Mammary microvascular endothelial cell (primary cell): ENCODE data around the gene CEBPB. TPM values are rescaled to one million over a fixed set of nuclear protein-coding genes. Genes with fewer than 3 reads are reported as not detected.

ENCODE experiments used
- total RNA-seq: library from RNA; depleted of rRNA; stranded (reverse); fragments of >200 nt; gene quantifications from 2 replicates; pipeline ENCODE4 v1.2.3, GENCODE V29; 2015

The CEBPB gene
- 17.1 and 22.4 TPM in 2 replicates for total RNA-seq

DNA sequence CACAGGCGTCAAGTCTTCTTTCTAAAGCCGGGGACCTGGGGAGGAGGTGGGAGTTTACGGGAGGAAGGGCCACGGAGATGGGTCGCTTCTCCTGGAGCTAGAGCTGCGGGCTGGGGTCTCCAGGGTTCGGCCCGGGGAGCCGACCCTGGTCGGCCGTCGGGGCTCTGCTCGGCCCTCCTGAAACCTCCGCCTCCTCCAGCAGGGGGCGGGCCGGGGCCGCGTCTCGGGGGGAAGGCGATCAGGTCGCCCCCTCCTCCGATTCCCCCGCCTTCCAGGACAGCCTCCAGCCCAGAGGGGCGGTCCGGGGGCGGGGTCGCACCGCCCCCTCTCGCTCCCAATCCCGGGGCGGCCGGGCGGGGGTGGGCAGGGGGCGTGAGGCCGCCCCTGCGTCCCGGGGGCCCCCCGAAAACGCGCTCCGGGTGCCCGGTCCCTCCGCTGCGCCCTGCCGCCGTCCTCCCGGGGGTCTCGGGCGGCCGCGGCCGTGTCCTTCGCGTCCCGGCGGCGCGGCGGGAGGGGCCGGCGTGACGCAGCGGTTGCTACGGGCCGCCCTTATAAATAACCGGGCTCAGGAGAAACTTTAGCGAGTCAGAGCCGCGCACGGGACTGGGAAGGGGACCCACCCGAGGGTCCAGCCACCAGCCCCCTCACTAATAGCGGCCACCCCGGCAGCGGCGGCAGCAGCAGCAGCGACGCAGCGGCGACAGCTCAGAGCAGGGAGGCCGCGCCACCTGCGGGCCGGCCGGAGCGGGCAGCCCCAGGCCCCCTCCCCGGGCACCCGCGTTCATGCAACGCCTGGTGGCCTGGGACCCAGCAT, at the start of gene CEBPB:
TSS of gene CEBPB (plus strand) at position 580 of the 814 bp plus-strand sequence. CDS start at position 784, 204 bp downstream.

DNA sequence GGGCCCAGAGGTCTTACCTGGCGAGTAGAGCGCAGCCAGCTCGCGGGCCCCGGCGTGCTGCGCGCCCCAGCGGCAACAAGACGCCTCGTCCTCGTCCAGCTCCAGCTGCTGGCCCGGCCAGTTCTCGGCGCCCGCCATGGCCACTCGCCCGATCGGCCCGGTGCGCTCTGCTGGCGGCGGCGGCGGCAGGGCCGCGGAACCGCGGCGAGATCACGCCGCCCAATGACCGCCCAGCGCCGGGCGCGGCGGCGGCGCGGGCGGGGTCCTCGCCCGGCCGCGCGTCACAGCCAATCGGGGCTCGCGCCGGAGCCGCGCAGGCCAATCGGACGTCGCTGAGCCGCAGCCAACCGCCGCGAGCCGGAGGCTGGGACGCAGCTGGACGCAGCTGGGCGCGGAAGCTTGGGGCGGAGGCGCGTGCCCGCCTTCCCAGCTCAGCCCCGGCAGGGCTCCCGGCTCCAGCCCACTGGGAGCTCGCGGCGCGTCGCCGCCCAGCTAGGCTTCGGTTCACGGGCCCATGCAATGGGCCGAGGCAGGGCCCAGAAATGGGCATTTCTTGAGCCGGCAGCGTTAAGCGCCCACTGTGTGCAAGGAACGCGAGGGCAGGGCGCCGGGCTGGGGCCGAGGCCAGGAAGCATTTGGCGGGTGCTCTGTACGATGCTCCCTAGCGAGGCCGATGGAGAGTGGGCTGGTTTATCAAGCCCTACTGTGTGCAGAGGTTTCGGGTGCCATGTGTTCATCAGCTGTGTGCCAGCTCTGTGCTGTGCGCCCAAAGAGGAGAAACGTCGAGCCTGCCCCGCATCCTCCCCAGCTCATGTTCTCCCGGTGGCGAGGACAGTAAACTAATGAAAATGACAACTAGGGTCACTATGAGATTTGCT, 36.9 kb upstream of the CEBPB start, which contains the start of gene PEDS1:
TSS of gene PEDS1 (minus strand) at position 224 of the 878 bp plus-strand sequence. CDS start at position 138, 86 bp downstream.

Other genes with a start within 250 kb of the CEBPB start
- 11.3 and 12.2 TPM in 2 replicates for gene SNAI1, start 207.8 kb upstream of the CEBPB start, total RNA-seq
- gene UBE2V1, start 77.7 kb upstream of the CEBPB start, total RNA-seq = 64.3 and 77.2 TPM in 2 replicates
- 59.4 and 61.5 TPM in 2 replicates for gene PEDS1, start 37.1 kb upstream of the CEBPB start, total RNA-seq